ENCODE measurements around the gene BSN. TPM values are rescaled to one million over a fixed set of nuclear protein-coding genes. Genes with fewer than 3 reads are reported as not detected.

The BSN gene
- total and polyA plus RNA-seq, 2 experiments from 2014 or later, result 0.50 to 5.1 TPM

- H3K27ac Mint-ChIP-seq, result no peak overlapping the region
- H3K27me3 Mint-ChIP-seq (ENCODE audit: insufficient read depth, low read depth, poor library complexity), result peaks cover 4% of the 10 kb centered on the region
- H3K36me3 Mint-ChIP-seq (ENCODE audit: low read depth), result peaks cover 33% of the 10 kb centered on the region
Observed at GRCh38 chr3:49509028-49509561, 45.2 kb upstream of the BSN start.

GRCh38 chr3:49511639-49512038, 42.6 kb upstream of the BSN start:
- Histone ChIP-seq H3K79me2 (replicated peaks; ENCODE audit: insufficient read depth) (peaks cover 50% of the 10 kb centered on the region), H2AFZ (no peak overlapping the region), H3K9me2 (ENCODE audit: insufficient read depth) (no peaks in the 10 kb centered on the region), H3F3A (replicated peaks; ENCODE audit: low read depth) (peaks cover 7% of the 10 kb centered on the region), H3K27ac (ENCODE audit: low read depth) (no peak overlapping the region), H3K36me3 (ENCODE audit: insufficient read depth) (peaks cover 18% of the 10 kb centered on the region), H3K4me3 (no peak overlapping the region), H3K27me3 (ENCODE audit: insufficient read depth) (no peaks in the 10 kb centered on the region), H4K20me1 (replicated peaks; ENCODE audit: insufficient read depth) (peaks cover 5% of the 10 kb centered on the region), H3K4me1 (ENCODE audit: insufficient read depth) (no peaks in the 10 kb centered on the region), H3K4me2 (no peak overlapping the region)
- H3K27me3 Mint-ChIP-seq (ENCODE audit: insufficient read depth, low read depth, poor library complexity), result peaks cover 4% of the 10 kb centered on the region
- no peaks in the 10 kb centered on the region for H3K4me1 Mint-ChIP-seq
- H3K27ac Mint-ChIP-seq, result no peak overlapping the region
- no peaks in the 10 kb centered on the region for H3K9me3 Mint-ChIP-seq
- DNase-seq (ENCODE audit: low spot score) (no peak), ATAC-seq (no peak)
- H3K4me3 Mint-ChIP-seq, result no peak overlapping the region
- peaks cover 48% of the 10 kb centered on the region for H3K36me3 Mint-ChIP-seq (ENCODE audit: low read depth)
- TF ChIP-seq ETS1 (IDR thresholded peaks at IDR 0.05) (no peak), NANOG (IDR thresholded peaks at IDR 0.05; ENCODE audit: borderline replicate concordance) (no peak), POLR2AphosphoS5 (IDR thresholded peaks at IDR 0.05; ENCODE audit: low read depth) (no peak), STAT1 (IDR thresholded peaks at IDR 0.05; ENCODE audit: unreplicated experiment) (no peak), CREB1 (CRISPR knock-in tag; IDR thresholded peaks at IDR 0.05; ENCODE audit: low read depth) (no peak), REST (IDR thresholded peaks at IDR 0.05; ENCODE audit: unreplicated experiment) (no peak), EZH2 (IDR thresholded peaks at IDR 0.05; ENCODE audit: low read depth, unreplicated experiment) (no peak), JUNB (IDR thresholded peaks at IDR 0.05; ENCODE audit: unreplicated experiment) (no peak), EZH2phosphoT487 (IDR thresholded peaks at IDR 0.05; ENCODE audit: unreplicated experiment) (no peak), ZNF331 (CRISPR knock-in tag; IDR thresholded peaks at IDR 0.05; ENCODE audit: low read depth) (no peak), CTCF (conservative IDR thresholded peaks at IDR 0.05; ENCODE audit: low read depth in 2 of 2) (no peak)

More at GRCh38 chr3:49509028-49509561, 45.2 kb upstream of the BSN start:
- no peak overlapping the region for H2AFZ ChIP-seq
- no peak overlapping the region for H3K4me3 Mint-ChIP-seq
- no peaks in the 10 kb centered on the region for H3K9me3 Mint-ChIP-seq
- no peaks in the 10 kb centered on the region for H3K4me1 Mint-ChIP-seq
- no peak overlapping the region for H3K4me3 ChIP-seq
- H3K9me2 ChIP-seq (ENCODE audit: insufficient read depth), result no peaks in the 10 kb centered on the region
- no peak for TF ChIP-seq ZNF331 (CRISPR knock-in tag; IDR thresholded peaks at IDR 0.05; ENCODE audit: low read depth)
- TF ChIP-seq STAT1 (IDR thresholded peaks at IDR 0.05; ENCODE audit: unreplicated experiment), result no peak
- TF ChIP-seq EZH2phosphoT487 (IDR thresholded peaks at IDR 0.05; ENCODE audit: unreplicated experiment), result no peak
- ATAC-seq, result no peak
- H3K4me1 ChIP-seq (ENCODE audit: insufficient read depth), result no peaks in the 10 kb centered on the region
- peaks cover 3% of the 10 kb centered on the region; the same call in 1 of the 2 replicates for H4K20me1 ChIP-seq (replicated peaks; ENCODE audit: insufficient read depth)
- H3F3A ChIP-seq (replicated peaks; ENCODE audit: low read depth), result peaks cover 4% of the 10 kb centered on the region
- H3K79me2 ChIP-seq (replicated peaks; ENCODE audit: insufficient read depth), result peaks cover 63% of the 10 kb centered on the region
- H3K27me3 ChIP-seq (ENCODE audit: insufficient read depth), result no peaks in the 10 kb centered on the region
- peaks cover 18% of the 10 kb centered on the region for H3K36me3 ChIP-seq (ENCODE audit: insufficient read depth)
- peak overlapping the region; percentile 50; the same call in 1 of the 2 replicates for H3K27ac ChIP-seq (ENCODE audit: low read depth)
- no peak overlapping the region for H3K4me2 ChIP-seq
- DNase-seq (ENCODE audit: low spot score), result no peak
